ENCODE measurements around the gene ZNF438. TPM values are rescaled to one million over a fixed set of nuclear protein-coding genes. Genes with fewer than 3 reads are reported as not detected.

The ZNF438 gene
- total and polyA plus RNA-seq, 2 of the 8 experiments (the other 6 are each of a cell fraction or from before 2014, with no cell fraction given): 0.95 to 1.7 TPM

GRCh38 chr10:31072451-31072850 is 40.8 kb upstream of the ZNF438 start:
- H3K23ac ChIP-seq (ENCODE audit: insufficient read length): no peak overlapping the region
- H3K9ac ChIP-seq (replicated peaks in 1 of 4; ENCODE audit: extremely low read depth in 1 of 4, low read depth in 3 of 4, low read length in 3 of 4): no peak overlapping the region
- no peak for TF ChIP-seq TAF1 (IDR thresholded peaks at IDR 0.05; ENCODE audit: low read depth, low read length)
- no peak for TF ChIP-seq CEBPB (IDR thresholded peaks at IDR 0.05; ENCODE audit: low read depth, low read length)
- TF ChIP-seq TBP (IDR thresholded peaks at IDR 0.05; ENCODE audit: low read depth, low read length): no peak
- 85% methylated on average over 2 of the region's 2 CpGs; no CpG with 5 or more reads in 1 of the 2 experiments for WGBS, 2 experiments (ENCODE audit: extremely low coverage in 1 of 2, insufficient coverage in 1 of 2, insufficient read length in 1 of 2, insufficient replicate concordance in 2 of 2, low coverage in 1 of 2, low lambda C conversion rate in 2 of 2, missing lambda C conversion rate in 1 of 2)
- H2BK15ac ChIP-seq (ENCODE audit: low read length): no peak overlapping the region
- H2AFZ ChIP-seq (ENCODE audit: low read length): no peak overlapping the region
- DNase-seq (ENCODE audit: low read depth in 1 of 2, low spot score in 2 of 2) (no peak), FAIRE-seq (no peak)
- H2BK5ac ChIP-seq (ENCODE audit: low read depth, low read length): no peak overlapping the region
- H3K4me1 ChIP-seq (replicated peaks in 1 of 4; ENCODE audit: control insufficient read depth in 3 of 4, insufficient read depth in 4 of 4, low read length in 3 of 4): peaks cover 2 to 10% (median 6%) of the 10 kb centered on the region in 4 experiments; a peak in 3 of 7 replicates
- H3K36me3 ChIP-seq (ENCODE audit: control insufficient read depth in 2 of 4, insufficient read depth in 4 of 4, low read length in 3 of 4): peaks cover 0 to 2% (median 0%) of the 10 kb centered on the region in 4 experiments; a peak in 1 of 8 replicates
- no peak overlapping the region for H4K91ac ChIP-seq (replicated peaks; ENCODE audit: insufficient read length, low read length)
- no peak overlapping the region for H3K18ac ChIP-seq (ENCODE audit: extremely low read depth, low read length)
- no peaks in the 10 kb centered on the region for H3K23me2 ChIP-seq (ENCODE audit: low read depth, low read length)
- H4K5ac ChIP-seq (ENCODE audit: insufficient read length, low read depth, low read length): no peak overlapping the region
- H3K27me3 ChIP-seq (replicated peaks in 1 of 4; ENCODE audit: control insufficient read depth in 3 of 4, extremely low read depth in 1 of 4, insufficient read depth in 3 of 4, low read length in 3 of 4): no peaks in the 10 kb centered on the region
- H3K79me1 ChIP-seq (ENCODE audit: low read depth, low read length): no peaks in the 10 kb centered on the region
- H4K20me1 ChIP-seq (replicated peaks in 1 of 2; ENCODE audit: control insufficient read depth in 1 of 2, insufficient read depth in 2 of 2, low read length in 2 of 2): no peaks in the 10 kb centered on the region
- no peak overlapping the region for H3K4ac ChIP-seq (replicated peaks; ENCODE audit: insufficient read length, low read depth, low read length)
- H2BK12ac ChIP-seq (ENCODE audit: low read depth, low read length): no peak overlapping the region; the same call in 1 of the 2 replicates
- H3K9me3 ChIP-seq (ENCODE audit: insufficient read depth in 2 of 2, low read depth in 1 of 2, low read length in 1 of 2): no peaks in the 10 kb centered on the region
- CTCF ChIA-PET (ENCODE audit: partially characterized antibody): interaction anchor here (0.9 to 1.3 kb wide), 4 partner anchors 11 to 58 kb away, joined by 3 to 5 read pairs (median 4); no protein-coding TSS in a partner anchor
- H3K56ac ChIP-seq (replicated peaks; ENCODE audit: insufficient read length, low read depth, low read length): no peak overlapping the region
- H3K79me2 ChIP-seq (ENCODE audit: control insufficient read depth in 1 of 2, insufficient read depth in 2 of 2, low read length in 2 of 2): no peaks in the 10 kb centered on the region
- no peak overlapping the region for H2AK5ac ChIP-seq (ENCODE audit: low read depth, low read length)
- POLR2A ChIA-PET (ENCODE audit: partially characterized antibody): no interaction called here
- no peak overlapping the region for H3K14ac ChIP-seq (ENCODE audit: insufficient read length)
- H4K8ac ChIP-seq (ENCODE audit: extremely low read depth, insufficient read depth, low read length): no peak overlapping the region
- H3K4me2 ChIP-seq (ENCODE audit: insufficient read depth in 1 of 2, low read depth in 2 of 2, low read length in 2 of 2): no peak overlapping the region
- H2BK20ac ChIP-seq (ENCODE audit: low read length): no peak overlapping the region
- no peak overlapping the region for H3K27ac ChIP-seq (ENCODE audit: low read depth, low read length)
- no peak overlapping the region; a peak in 1 of 8 replicates for H3K4me3 ChIP-seq (ENCODE audit: extremely low read depth in 1 of 4, insufficient read depth in 2 of 4, low read depth in 3 of 4, low read length in 4 of 4)
- H2BK120ac ChIP-seq (replicated peaks; ENCODE audit: low read depth, low read length): no peak overlapping the region
